Measurements from ENCODE around the gene SH3BGR.

DNA sequence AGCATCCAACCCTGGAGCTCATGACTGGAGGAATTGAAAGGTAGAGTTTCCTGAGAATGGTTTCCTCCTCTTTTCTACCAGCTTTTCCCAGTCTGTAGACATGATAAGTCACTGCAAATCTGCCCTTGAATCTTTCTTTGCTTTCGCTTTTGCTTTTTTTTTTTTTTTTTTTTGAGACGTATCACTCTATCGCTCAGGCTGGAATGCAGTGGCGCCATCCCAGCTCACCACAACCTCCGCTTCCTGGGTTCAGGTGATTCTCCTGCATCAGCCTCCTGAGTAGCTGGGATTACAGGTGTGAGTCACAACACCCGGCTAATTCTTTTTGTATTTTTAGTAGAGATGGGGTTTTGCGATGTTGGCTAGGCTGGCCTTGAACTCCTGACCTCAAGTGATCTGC lies 4.5 kb upstream of the SH3BGR start:
- TF ChIP-seq, protein P1, sequence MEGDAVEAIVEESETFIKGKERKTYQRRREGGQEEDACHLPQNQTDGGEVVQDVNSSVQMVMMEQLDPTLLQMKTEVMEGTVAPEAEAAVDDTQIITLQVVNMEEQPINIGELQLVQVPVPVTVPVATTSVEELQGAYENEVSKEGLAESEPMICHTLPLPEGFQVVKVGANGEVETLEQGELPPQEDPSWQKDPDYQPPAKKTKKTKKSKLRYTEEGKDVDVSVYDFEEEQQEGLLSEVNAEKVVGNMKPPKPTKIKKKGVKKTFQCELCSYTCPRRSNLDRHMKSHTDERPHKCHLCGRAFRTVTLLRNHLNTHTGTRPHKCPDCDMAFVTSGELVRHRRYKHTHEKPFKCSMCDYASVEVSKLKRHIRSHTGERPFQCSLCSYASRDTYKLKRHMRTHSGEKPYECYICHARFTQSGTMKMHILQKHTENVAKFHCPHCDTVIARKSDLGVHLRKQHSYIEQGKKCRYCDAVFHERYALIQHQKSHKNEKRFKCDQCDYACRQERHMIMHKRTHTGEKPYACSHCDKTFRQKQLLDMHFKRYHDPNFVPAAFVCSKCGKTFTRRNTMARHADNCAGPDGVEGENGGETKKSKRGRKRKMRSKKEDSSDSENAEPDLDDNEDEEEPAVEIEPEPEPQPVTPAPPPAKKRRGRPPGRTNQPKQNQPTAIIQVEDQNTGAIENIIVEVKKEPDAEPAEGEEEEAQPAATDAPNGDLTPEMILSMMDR (IDR thresholded peaks at IDR 0.05; ENCODE audit: low read depth, low read length): no peak
- TF ChIP-seq POLR2A (IDR thresholded peaks at IDR 0.05; ENCODE audit: extremely low read depth, insufficient read length): no peak
- TF ChIP-seq, protein P2, sequence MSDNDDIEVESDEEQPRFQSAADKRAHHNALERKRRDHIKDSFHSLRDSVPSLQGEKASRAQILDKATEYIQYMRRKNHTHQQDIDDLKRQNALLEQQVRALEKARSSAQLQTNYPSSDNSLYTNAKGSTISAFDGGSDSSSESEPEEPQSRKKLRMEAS (IDR thresholded peaks at IDR 0.05; ENCODE audit: low read depth, low read length): no peak
- no peak for TF ChIP-seq MYC (IDR thresholded peaks at IDR 0.05; ENCODE audit: low read depth, low read length)
